HepG2 (cell line): Measurements from ENCODE around the gene EFNA3. TPM values are rescaled to one million over a fixed set of nuclear protein-coding genes. Genes with fewer than 3 reads are reported as not detected.

Experiments used
- ATAC-seq: fragments of 200-7000 bp; cut with Tn5 transposase; 3 replicates; pipeline ENCODE4 v1.9.1; 2020; ENCODE audit warnings: mild to moderate bottlenecking, moderate library complexity
- BruUV-seq: library from RNA; stranded (reverse); fragments of 400-500 nt; replicated peaks from 2 replicates; lab custom pipeline; 2021; lab: Mats Ljungman, UMichigan
- CTCF ChIA-PET: fragments of 300-600 bp; formaldehyde crosslinking; extraction: SDS; loops from one replicate; lab custom pipeline; 2021; ENCODE audit warnings: low total read pairs, inconsistent platforms, low intra/inter-chr PET ratio; lab: Yijun Ruan, JAX
- POLR2A ChIA-PET: fragments of 350-600 bp; sonication (Branson Sonifier 250); formaldehyde crosslinking; loops from one replicate; lab custom pipeline; 2020; ENCODE audit warnings: antibody characterized with exemption, inconsistent platforms; lab: Yijun Ruan, JAX
- DNase-seq: peaks from one replicate; pipeline ENCODE4 v3.0.0-alpha.2; 2015; ENCODE audit warnings: low spot score
- FAIRE-seq: peaks from 3 replicates; lab custom pipeline; 2011; peaks lifted over from hg19 to GRCh38; lab: Jason Lieb, UNC
- H2AFZ ChIP-seq: one replicate; pipeline ENCODE4 v1.6.1; 2011; ENCODE audit warnings: low read length, inconsistent platforms
- H3K27ac ChIP-seq: fragments of 300-600 bp; 3 replicates; pipeline ENCODE4 v1.8.0; 2011; ENCODE audit warnings: mixed run types, mild to moderate bottlenecking, mixed read lengths, low read length, inconsistent platforms; ENCODE audit not compliant: insufficient read depth; ENCODE audit errors: extremely low read length
- H3K27me3 ChIP-seq, 2 experiments: fragments of 200-600 bp in 1 of 2; 2 replicates in 1 of 2; 3 replicates in 1 of 2; pipeline versions ENCODE4 v1.6.0 to v1.8.0; 2011; ENCODE audit warnings: low read length in 2 of 2, mild to moderate bottlenecking in 2 of 2, moderate library complexity in 2 of 2, inconsistent platforms in 1 of 2; ENCODE audit not compliant: insufficient read depth in 2 of 2, control insufficient read depth in 1 of 2
- H3K36me3 ChIP-seq, 2 experiments: fragments of 200-600 bp in 1 of 2; replicated peaks in 1 of 2; 2 replicates in 1 of 2; 3 replicates in 1 of 2; pipeline versions ENCODE4 v1.5.1 to v1.8.0; 2011; ENCODE audit warnings: low read length in 2 of 2, inconsistent platforms in 1 of 2; ENCODE audit not compliant: insufficient read depth in 2 of 2, control insufficient read depth in 1 of 2
- H3K4me1 ChIP-seq: 2 replicates; pipeline ENCODE4 v1.5.1; 2012; ENCODE audit warnings: low read length, inconsistent platforms; ENCODE audit not compliant: insufficient read depth
- H3K4me2 ChIP-seq: 2 replicates; pipeline ENCODE4 v1.6.0; 2011; ENCODE audit warnings: low read depth, low read length, inconsistent platforms
- H3K4me3 ChIP-seq, 3 experiments: fragments of 200-600 bp in 1 of 3; sonication (generic), shearing (Covaris generic) in 1 of 3; replicated peaks in 1 of 3; 2 replicates each; pipeline ENCODE4 v1.5.1; 2011 to 2016; ENCODE audit warnings: low read length in 3 of 3, inconsistent platforms in 2 of 3, low read depth in 2 of 3, mild to moderate bottlenecking in 2 of 3, control low read depth in 1 of 3, mixed read lengths in 1 of 3; ENCODE audit not compliant: insufficient read depth in 1 of 3
- H3K79me2 ChIP-seq: one replicate; pipeline ENCODE4 v1.6.1; 2011; ENCODE audit warnings: low read length, inconsistent platforms; ENCODE audit not compliant: insufficient read depth
- H3K9ac ChIP-seq: 2 replicates; pipeline ENCODE4 v1.6.0; 2011; ENCODE audit warnings: mild to moderate bottlenecking, low read depth, low read length, inconsistent platforms; ENCODE audit not compliant: insufficient read depth
- H3K9me3 ChIP-seq: 2 replicates; pipeline ENCODE4 v1.5.1; 2012; ENCODE audit warnings: mild to moderate bottlenecking, low read length
- H4K20me1 ChIP-seq: 2 replicates; pipeline ENCODE4 v1.6.0; 2011; ENCODE audit warnings: inconsistent platforms, mild to moderate bottlenecking, low read length, moderate library complexity; ENCODE audit not compliant: insufficient read depth
- CBX2 ChIP-seq, 2 experiments: fragments of 200-600 bp in 1 of 2; sonication (generic); formaldehyde crosslinking in 1 of 2; IDR thresholded peaks; 2 replicates each; pipeline versions ENCODE4 v1.7.0 to v1.8.1; 2018 to 2022; ENCODE audit warnings: low read depth in 2 of 2, low read length in 1 of 2, mild to moderate bottlenecking in 1 of 2, missing genetic modification reagents in 1 of 2
- CHD4 ChIP-seq: fragments of 200-600 bp; sonication (generic); IDR thresholded peaks from 2 replicates; pipeline ENCODE4 v1.7.0; 2017; ENCODE audit warnings: mild to moderate bottlenecking, low read length, borderline replicate concordance
- EED ChIP-seq: sonication (generic); formaldehyde crosslinking; IDR thresholded peaks from 2 replicates; pipeline ENCODE4 v1.5.0; 2020; ENCODE audit warnings: mild to moderate bottlenecking, missing genetic modification reagents
- GPN1 ChIP-seq: sonication (generic); formaldehyde crosslinking; IDR thresholded peaks from 2 replicates; pipeline ENCODE4 v1.5.1; 2020; ENCODE audit warnings: missing genetic modification reagents, borderline replicate concordance
- NFE2L2 ChIP-seq: fragments of 150-350 bp; IDR thresholded peaks from 2 replicates; pipeline ENCODE4 v1.6.1; 2014; ENCODE audit warnings: low read length
- NR2F1 ChIP-seq, 2 experiments: fragments of 450-650 bp in 1 of 2; formaldehyde crosslinking in 1 of 2; IDR thresholded peaks; 2 replicates each; pipeline versions ENCODE4 v1.5.0 to v1.6.1; 2016 to 2020; ENCODE audit warnings: mild to moderate bottlenecking in 1 of 2, missing compliant biosample characterization in 1 of 2, missing genetic modification reagents in 1 of 2, moderate library complexity in 1 of 2
- SOX5 ChIP-seq: IDR thresholded peaks from 2 replicates; pipeline ENCODE4 v1.6.1; 2016; ENCODE audit warnings: borderline replicate concordance
- TP53 ChIP-seq: sonication (generic); formaldehyde crosslinking; conservative IDR thresholded peaks from 2 replicates; pipeline ENCODE4 v1.4.0; 2020; ENCODE audit warnings: missing genetic modification reagents
- ZFP62 ChIP-seq: sonication (generic); formaldehyde crosslinking; IDR thresholded peaks from 2 replicates; pipeline ENCODE4 v1.4.0; 2020; ENCODE audit warnings: missing genetic modification reagents
- ZNF275 ChIP-seq: sonication (generic); formaldehyde crosslinking; IDR thresholded peaks from 2 replicates; pipeline ENCODE4 v1.8.0; 2022; ENCODE audit warnings: missing genetic modification reagents, mild to moderate bottlenecking, inconsistent platforms, borderline replicate concordance
- ZNF510 ChIP-seq: sonication (generic); formaldehyde crosslinking; IDR thresholded peaks from 2 replicates; pipeline ENCODE4 v1.4.0; 2020; ENCODE audit warnings: low read depth, mild to moderate bottlenecking, missing genetic modification reagents
- ZNF552 ChIP-seq: sonication (generic); formaldehyde crosslinking; IDR thresholded peaks from 2 replicates; pipeline ENCODE4 v1.9.0; 2022; ENCODE audit warnings: missing genetic modification reagents, mild to moderate bottlenecking, borderline replicate concordance
- WGBS: methylation state at CpG from one replicate; pipeline ENCODE4 v1.1.6; 2017; ENCODE audit warnings: low lambda C conversion rate; 5-methylcytosine and 5-hydroxymethylcytosine counted together
- in situ Hi-C: cut with HindIII; loops from 2 replicates; pipeline ENCODE4 v1.10.0; 2017; ENCODE audit warnings: low pct_unique_long_range_greater_than_20kb; ENCODE audit not compliant: extremely low pct_ligation_motif_present
- intact Hi-C: fragments of 100-400 bp; cut with micrococcal nuclease; formaldehyde crosslinking; loops from one replicate; pipeline ENCODE4 v1.10.0; 2022; ENCODE audit not compliant: unreplicated experiment
- polyA plus RNA-seq, 8 experiments: library from polyadenylated mRNA; depleted of rRNA in 3 of 8; stranded (reverse) in 7 of 8; unstranded in 1 of 8; fragments of >200 nt; fragmentation: Illumina TruSeq in 4 of 8; extraction: Trizol in 4 of 8; gene quantifications; 2 replicates each; pipeline versions ENCODE4 v1.2.1 to v1.2.3, GENCODE V29; 2011 to 2016; ENCODE audit warnings: low read depth in 4 of 8, missing spikeins in 1 of 8, mixed read lengths in 1 of 8; ENCODE audit not compliant: insufficient read depth in 1 of 8
- total RNA-seq, 5 experiments: library from RNA; depleted of rRNA; stranded (reverse); fragments of >200 nt; fragmentation: Illumina TruSeq; extraction: Trizol; gene quantifications; 2 replicates each; pipeline ENCODE4 v1.2.3, GENCODE V29; 2016; ENCODE audit warnings: low read depth in 1 of 5
- TF ChIP-seq, protein P1 (sequence below): sonication (generic); formaldehyde crosslinking; IDR thresholded peaks from 2 replicates; pipeline ENCODE4 v1.4.0; 2020; ENCODE audit warnings: missing genetic modification reagents, borderline replicate concordance

Gene EFNA3
- total and polyA plus RNA-seq, 2 of the 13 experiments (the other 11 are each of a cell fraction or from before 2014, with no cell fraction given) = 1.0 to 5.7 TPM

DNA sequence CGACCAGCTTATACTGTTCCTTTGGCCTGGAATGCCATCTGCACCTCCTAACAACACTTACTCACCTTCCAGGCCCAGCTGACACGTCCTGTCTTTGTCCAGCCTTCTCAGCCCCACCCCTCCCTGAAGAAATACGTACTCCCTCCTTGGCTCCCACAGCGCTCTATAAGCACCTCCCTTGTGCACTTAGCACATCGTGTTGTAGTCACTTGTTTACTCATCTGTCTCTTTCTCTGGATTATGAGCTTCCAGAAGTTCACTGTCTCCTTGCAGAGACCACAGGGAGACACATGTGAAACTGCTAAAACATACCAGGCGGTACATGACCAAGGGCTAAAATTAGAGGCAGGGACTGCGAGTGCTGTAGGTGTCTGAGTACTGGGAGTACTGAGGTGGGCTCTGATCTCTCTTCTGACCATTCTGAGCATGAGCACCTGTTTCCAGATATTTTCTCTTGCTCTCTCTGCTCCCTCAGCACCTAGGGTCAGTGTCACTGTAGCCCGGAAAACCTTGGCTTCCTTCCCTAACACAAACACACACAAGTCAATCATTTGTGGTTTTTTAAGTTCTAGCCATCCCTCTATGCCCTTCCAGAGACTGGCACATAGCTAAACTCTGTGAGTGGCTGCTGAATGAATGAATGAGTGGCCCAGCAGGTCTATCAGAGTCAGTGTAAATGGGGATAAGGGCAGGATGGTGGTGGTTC, 39.9 kb upstream of the EFNA3 start:
- intact Hi-C loops = no loop called here
- ChIA-PET CTCF (no interaction called here), POLR2A (interaction anchor here (0.9 kb wide), 1 partner anchor 10 kb away, joined by 3 read pairs; no protein-coding TSS in a partner anchor)
- H3K9ac ChIP-seq = no peak overlapping the region
- H4K20me1 ChIP-seq = no peaks in the 10 kb centered on the region
- no peak for FAIRE-seq
- BruUV-seq = no TSS peak
- in situ Hi-C loops = no loop called here
- peaks cover 35% of the 10 kb centered on the region for H3K4me1 ChIP-seq
- DNase-seq = no peak
- ATAC-seq = no peak
- H3K4me3 ChIP-seq = no peak overlapping the region
- 12% methylated on average over 8 of the region's 8 CpGs for WGBS
- TF ChIP-seq SOX5 (CRISPR knock-in tag) = no peak
- TF ChIP-seq CHD4 = no peak
- TF ChIP-seq EED = no peak
- no peak for TF ChIP-seq NR2F1 (CRISPR knock-in tag; IDR thresholded peaks at IDR 0.05)
- TF ChIP-seq TP53 (CRISPR knock-in tag) = no peak
- TF ChIP-seq, protein P1, sequence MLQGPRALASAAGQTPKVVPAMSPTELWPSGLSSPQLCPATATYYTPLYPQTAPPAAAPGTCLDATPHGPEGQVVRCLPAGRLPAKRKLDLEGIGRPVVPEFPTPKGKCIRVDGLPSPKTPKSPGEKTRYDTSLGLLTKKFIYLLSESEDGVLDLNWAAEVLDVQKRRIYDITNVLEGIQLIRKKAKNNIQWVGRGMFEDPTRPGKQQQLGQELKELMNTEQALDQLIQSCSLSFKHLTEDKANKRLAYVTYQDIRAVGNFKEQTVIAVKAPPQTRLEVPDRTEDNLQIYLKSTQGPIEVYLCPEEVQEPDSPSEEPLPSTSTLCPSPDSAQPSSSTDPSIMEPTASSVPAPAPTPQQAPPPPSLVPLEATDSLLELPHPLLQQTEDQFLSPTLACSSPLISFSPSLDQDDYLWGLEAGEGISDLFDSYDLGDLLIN = no peak
- no peak for TF ChIP-seq NFE2L2
- TF ChIP-seq GPN1 (CRISPR knock-in tag) = no peak
- no peak for TF ChIP-seq CBX2 (IDR thresholded peaks at IDR 0.05; ENCODE audit: low read depth, low read length)
- TF ChIP-seq CBX2 (CRISPR knock-in tag; IDR thresholded peaks at IDR 0.05; ENCODE audit: low read depth) = no peak
- TF ChIP-seq ZFP62 (CRISPR knock-in tag) = no peak
- TF ChIP-seq ZNF510 (CRISPR knock-in tag) = no peak
- TF ChIP-seq ZNF275 (CRISPR knock-in tag) = no peak
- no peak for TF ChIP-seq ZNF552 (CRISPR knock-in tag)
- H3K9me3 ChIP-seq = no peaks in the 10 kb centered on the region
- peaks cover 12 to 51% of the 10 kb centered on the region in 2 experiments for H3K27me3 ChIP-seq
- no peak overlapping the region for H3K27ac ChIP-seq
- H2AFZ ChIP-seq = no peak overlapping the region
- no peaks in the 10 kb centered on the region for H3K79me2 ChIP-seq
- no peak overlapping the region for H3K4me2 ChIP-seq
- no peaks in the 10 kb centered on the region for H3K36me3 ChIP-seq
